ENCODE measurements around the gene TYW3. TPM values are rescaled to one million over a fixed set of nuclear protein-coding genes. Genes with fewer than 3 reads are reported as not detected.

Gene TYW3
- total and polyA plus RNA-seq, 2 of the 4 experiments (the other 2 are of a cell fraction), result 9.3 to 16.5 TPM

DNA sequence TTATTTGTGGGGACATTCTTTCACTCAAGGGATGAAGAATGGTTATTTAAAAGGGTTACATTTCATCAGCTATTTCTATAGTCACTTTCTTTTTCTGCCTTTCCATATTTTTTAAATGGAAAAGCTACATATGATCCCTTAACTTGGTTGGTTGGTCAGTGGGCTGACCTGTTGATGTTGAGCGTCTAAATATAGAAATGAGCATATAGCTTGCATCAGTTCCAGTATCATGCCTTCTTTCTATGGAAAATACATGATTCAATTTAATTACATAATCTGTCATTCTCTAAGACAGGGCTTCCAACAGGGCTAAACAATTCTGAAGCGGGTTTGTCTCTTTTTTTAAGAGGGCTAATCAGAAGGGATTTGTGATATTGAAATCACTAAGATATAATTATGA, 40.6 kb downstream of the TYW3 start:
- in situ Hi-C loops (cut with MboI; ENCODE audit: low sequenced_read_pairs), result no loop called here

More for the DNA sequence above, 40.6 kb downstream of the TYW3 start:
- H3K14ac ChIP-seq (replicated peaks; ENCODE audit: low read depth, low read length), result no peak overlapping the region
- no peak overlapping the region for H3K27ac ChIP-seq (ENCODE audit: insufficient read depth, low read length)
- no peak overlapping the region for H3K18ac ChIP-seq (ENCODE audit: low read depth, low read length)
- H3K27me3 ChIP-seq (ENCODE audit: control insufficient read depth, insufficient read depth, low read length), result no peaks in the 10 kb centered on the region
- no peak overlapping the region for H2BK5ac ChIP-seq (ENCODE audit: low read depth, low read length, poor library complexity, severe bottlenecking)
- no peaks in the 10 kb centered on the region for H4K20me1 ChIP-seq (ENCODE audit: insufficient read depth, low read length)
- no peaks in the 10 kb centered on the region for H3K9me3 ChIP-seq (ENCODE audit: control insufficient read depth, insufficient read depth, low read length)
- no CpG with 5 or more reads among the region's 2 CpGs for WGBS, 2 experiments (ENCODE audit: extremely low coverage in 2 of 2, insufficient read length in 1 of 2)
- H3K4me2 ChIP-seq (ENCODE audit: low read depth, low read length), result no peak overlapping the region
- no peak overlapping the region for H2BK15ac ChIP-seq (ENCODE audit: low read depth, low read length)
- H3K36me3 ChIP-seq (ENCODE audit: control insufficient read depth, insufficient read depth, low read length), result no peaks in the 10 kb centered on the region
- H3K9ac ChIP-seq (ENCODE audit: low read depth, low read length), result no peak overlapping the region
- BruUV-seq (replicated peaks), result no TSS peak
- no peaks in the 10 kb centered on the region for H3K79me1 ChIP-seq (ENCODE audit: low read depth in 1 of 2, low read length in 2 of 2)
- no peaks in the 10 kb centered on the region for H3K9me1 ChIP-seq (ENCODE audit: insufficient read depth, low read length)
- H3K4ac ChIP-seq (ENCODE audit: low read depth, low read length), result no peak overlapping the region
- no peak overlapping the region for H4K5ac ChIP-seq (ENCODE audit: low read depth, low read length)
- no peak overlapping the region for H4K8ac ChIP-seq (ENCODE audit: low read depth in 2 of 2, low read length in 2 of 2)
- intact Hi-C loops (cut with micrococcal nuclease) (loop anchor here (5.0 kb wide), 3 partner anchors 109 to 844 kb away; no protein-coding TSS in a partner anchor), dilution Hi-C loops (cut with HindIII; ENCODE audit: low sequenced_read_pairs, unreplicated experiment) (no loop called here)
- CTCF ChIA-PET, result interaction anchor here (0.8 kb wide), 1 partner anchor 430 kb away, joined by 3 read pairs; no protein-coding TSS in a partner anchor
- H3K4me1 ChIP-seq (ENCODE audit: control insufficient read depth, insufficient read depth, low read length), result no peaks in the 10 kb centered on the region
- H3K4me3 ChIP-seq (ENCODE audit: insufficient read depth, low read depth, low read length), result no peak overlapping the region
- no peak overlapping the region for H2AK9ac ChIP-seq (replicated peaks; ENCODE audit: low read depth, low read length, poor library complexity)
- no peak overlapping the region for H2BK20ac ChIP-seq (ENCODE audit: low read depth, low read length)
- TF ChIP-seq MXI1 (IDR thresholded peaks at IDR 0.05; ENCODE audit: borderline replicate concordance, low read depth, low read length) (no peak), RCOR1 (IDR thresholded peaks at IDR 0.05; ENCODE audit: insufficient replicate concordance, low read length) (no peak), MAZ (IDR thresholded peaks at IDR 0.05; ENCODE audit: borderline replicate concordance, low read depth, low read length) (no peak), RFX5 (IDR thresholded peaks at IDR 0.05; ENCODE audit: low read depth, low read length) (no peak), NFE2L2 (IDR thresholded peaks at IDR 0.05; ENCODE audit: low read depth, low read length) (no peak), CHD1 (IDR thresholded peaks at IDR 0.05; ENCODE audit: low read depth, low read length) (no peak), FOS (IDR thresholded peaks at IDR 0.05; ENCODE audit: low read depth, low read length) (no peak), CEBPB (IDR thresholded peaks at IDR 0.05; ENCODE audit: low read depth, low read length) (no peak), BHLHE40 (IDR thresholded peaks at IDR 0.05; ENCODE audit: low read depth, low read length) (no peak), MAFK (IDR thresholded peaks at IDR 0.05; ENCODE audit: low read depth, low read length) (no peak), RAD21 (IDR thresholded peaks at IDR 0.05; ENCODE audit: low read length) (no peak), POLR2A (IDR thresholded peaks at IDR 0.05; ENCODE audit: low read depth, low read length) (no peak), SMC3 (IDR thresholded peaks at IDR 0.05; ENCODE audit: low read depth, low read length) (no peak)
- TF ChIP-seq, protein P1, sequence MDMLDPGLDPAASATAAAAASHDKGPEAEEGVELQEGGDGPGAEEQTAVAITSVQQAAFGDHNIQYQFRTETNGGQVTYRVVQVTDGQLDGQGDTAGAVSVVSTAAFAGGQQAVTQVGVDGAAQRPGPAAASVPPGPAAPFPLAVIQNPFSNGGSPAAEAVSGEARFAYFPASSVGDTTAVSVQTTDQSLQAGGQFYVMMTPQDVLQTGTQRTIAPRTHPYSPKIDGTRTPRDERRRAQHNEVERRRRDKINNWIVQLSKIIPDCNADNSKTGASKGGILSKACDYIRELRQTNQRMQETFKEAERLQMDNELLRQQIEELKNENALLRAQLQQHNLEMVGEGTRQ (IDR thresholded peaks at IDR 0.05; ENCODE audit: low read depth, low read length), result no peak
- TF ChIP-seq, protein P2, sequence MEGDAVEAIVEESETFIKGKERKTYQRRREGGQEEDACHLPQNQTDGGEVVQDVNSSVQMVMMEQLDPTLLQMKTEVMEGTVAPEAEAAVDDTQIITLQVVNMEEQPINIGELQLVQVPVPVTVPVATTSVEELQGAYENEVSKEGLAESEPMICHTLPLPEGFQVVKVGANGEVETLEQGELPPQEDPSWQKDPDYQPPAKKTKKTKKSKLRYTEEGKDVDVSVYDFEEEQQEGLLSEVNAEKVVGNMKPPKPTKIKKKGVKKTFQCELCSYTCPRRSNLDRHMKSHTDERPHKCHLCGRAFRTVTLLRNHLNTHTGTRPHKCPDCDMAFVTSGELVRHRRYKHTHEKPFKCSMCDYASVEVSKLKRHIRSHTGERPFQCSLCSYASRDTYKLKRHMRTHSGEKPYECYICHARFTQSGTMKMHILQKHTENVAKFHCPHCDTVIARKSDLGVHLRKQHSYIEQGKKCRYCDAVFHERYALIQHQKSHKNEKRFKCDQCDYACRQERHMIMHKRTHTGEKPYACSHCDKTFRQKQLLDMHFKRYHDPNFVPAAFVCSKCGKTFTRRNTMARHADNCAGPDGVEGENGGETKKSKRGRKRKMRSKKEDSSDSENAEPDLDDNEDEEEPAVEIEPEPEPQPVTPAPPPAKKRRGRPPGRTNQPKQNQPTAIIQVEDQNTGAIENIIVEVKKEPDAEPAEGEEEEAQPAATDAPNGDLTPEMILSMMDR (conservative IDR thresholded peaks at IDR 0.05; ENCODE audit: low read depth, low read length), result no peak
- TF ChIP-seq, protein P3, sequence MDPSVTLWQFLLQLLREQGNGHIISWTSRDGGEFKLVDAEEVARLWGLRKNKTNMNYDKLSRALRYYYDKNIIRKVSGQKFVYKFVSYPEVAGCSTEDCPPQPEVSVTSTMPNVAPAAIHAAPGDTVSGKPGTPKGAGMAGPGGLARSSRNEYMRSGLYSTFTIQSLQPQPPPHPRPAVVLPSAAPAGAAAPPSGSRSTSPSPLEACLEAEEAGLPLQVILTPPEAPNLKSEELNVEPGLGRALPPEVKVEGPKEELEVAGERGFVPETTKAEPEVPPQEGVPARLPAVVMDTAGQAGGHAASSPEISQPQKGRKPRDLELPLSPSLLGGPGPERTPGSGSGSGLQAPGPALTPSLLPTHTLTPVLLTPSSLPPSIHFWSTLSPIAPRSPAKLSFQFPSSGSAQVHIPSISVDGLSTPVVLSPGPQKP (IDR thresholded peaks at IDR 0.05; ENCODE audit: borderline replicate concordance, low read depth, low read length), result no peak
- H2AK5ac ChIP-seq (ENCODE audit: low read depth, low read length), result no peak overlapping the region
- H2AFZ ChIP-seq (replicated peaks; ENCODE audit: low read length, poor library complexity), result no peak overlapping the region
- H2BK120ac ChIP-seq (ENCODE audit: low read depth, low read length), result no peak overlapping the region
- ATAC-seq (ENCODE audit: low read depth) (no peak), DNase-seq (no peak)
- H4K91ac ChIP-seq (ENCODE audit: insufficient read depth, low read depth, low read length), result no peak overlapping the region
- H3K23ac ChIP-seq (ENCODE audit: low read depth, low read length), result no peak overlapping the region
- POLR2A ChIA-PET (ENCODE audit: unreplicated experiment), result no interaction called here
- H3K56ac ChIP-seq (ENCODE audit: extremely low read depth, insufficient read depth, low read length), result no peak overlapping the region

Data from IMR-90 (cell line).